Astrocyte of the cerebellum (primary cell): ENCODE measurements around the gene SLC2A9.

ENCODE experiments used
- DNase-seq: peaks from one replicate; pipeline ENCODE4 v3.0.0-alpha.2; 2011; ENCODE audit warnings: low read depth
- H3K4me3 ChIP-seq: 2 replicates; pipeline ENCODE4 v1.5.1; 2011; ENCODE audit warnings: mild to moderate bottlenecking, low read depth, low read length, moderate library complexity
- in situ Hi-C: cut with HindIII; loops from 2 replicates; pipeline ENCODE4 v1.10.0; 2017; ENCODE audit warnings: low sequenced_read_pairs
- TF ChIP-seq, protein P1 (sequence below): IDR thresholded peaks from 2 replicates; pipeline ENCODE4 v1.5.1; 2012; ENCODE audit warnings: low read length, low read depth, moderate library complexity, mild to moderate bottlenecking; ENCODE audit errors: missing control alignments

The SLC2A9 gene

DNA sequence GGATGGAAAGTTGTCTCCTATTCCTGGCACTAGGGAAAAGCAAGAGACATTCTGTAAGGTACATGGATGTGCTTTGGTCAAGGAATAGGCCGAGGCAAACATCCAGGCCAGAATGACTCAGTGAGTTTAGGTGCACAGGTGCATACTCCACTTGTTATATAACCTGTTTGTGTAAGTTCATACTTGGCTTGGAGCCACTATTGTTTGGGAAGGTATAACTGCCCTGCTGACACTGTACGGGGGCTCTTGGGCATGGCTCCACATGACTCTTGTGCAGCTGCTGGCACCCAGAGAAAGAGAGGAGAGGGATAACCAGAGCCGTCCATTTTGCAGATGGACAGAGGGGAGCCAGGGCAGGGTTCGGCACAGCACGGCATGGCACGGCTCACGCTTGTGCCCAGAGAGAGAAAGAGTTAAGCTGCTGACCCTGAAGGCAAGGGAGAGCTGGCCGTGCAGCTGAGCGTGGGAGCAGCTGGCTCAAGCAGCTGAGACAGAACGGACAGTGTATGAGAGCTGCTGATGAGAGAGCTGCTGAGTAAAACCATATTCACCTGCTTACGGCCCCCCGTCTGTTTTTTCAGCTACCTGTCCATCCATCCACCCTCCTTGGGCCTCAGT, 98.0 kb downstream of the SLC2A9 start:
- H3K4me3 ChIP-seq = no peak overlapping the region
- no peak for DNase-seq
- TF ChIP-seq, protein P1, sequence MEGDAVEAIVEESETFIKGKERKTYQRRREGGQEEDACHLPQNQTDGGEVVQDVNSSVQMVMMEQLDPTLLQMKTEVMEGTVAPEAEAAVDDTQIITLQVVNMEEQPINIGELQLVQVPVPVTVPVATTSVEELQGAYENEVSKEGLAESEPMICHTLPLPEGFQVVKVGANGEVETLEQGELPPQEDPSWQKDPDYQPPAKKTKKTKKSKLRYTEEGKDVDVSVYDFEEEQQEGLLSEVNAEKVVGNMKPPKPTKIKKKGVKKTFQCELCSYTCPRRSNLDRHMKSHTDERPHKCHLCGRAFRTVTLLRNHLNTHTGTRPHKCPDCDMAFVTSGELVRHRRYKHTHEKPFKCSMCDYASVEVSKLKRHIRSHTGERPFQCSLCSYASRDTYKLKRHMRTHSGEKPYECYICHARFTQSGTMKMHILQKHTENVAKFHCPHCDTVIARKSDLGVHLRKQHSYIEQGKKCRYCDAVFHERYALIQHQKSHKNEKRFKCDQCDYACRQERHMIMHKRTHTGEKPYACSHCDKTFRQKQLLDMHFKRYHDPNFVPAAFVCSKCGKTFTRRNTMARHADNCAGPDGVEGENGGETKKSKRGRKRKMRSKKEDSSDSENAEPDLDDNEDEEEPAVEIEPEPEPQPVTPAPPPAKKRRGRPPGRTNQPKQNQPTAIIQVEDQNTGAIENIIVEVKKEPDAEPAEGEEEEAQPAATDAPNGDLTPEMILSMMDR = no peak
- in situ Hi-C loops = no loop called here

- TF ChIP-seq, protein P1 = no peak
- H3K4me3 ChIP-seq = no peak overlapping the region
- in situ Hi-C loops = no loop called here
- DNase-seq = no peak
These were observed 100.0 kb downstream of the SLC2A9 start for GRCh38 chr4:9921326-9921725.

DNA sequence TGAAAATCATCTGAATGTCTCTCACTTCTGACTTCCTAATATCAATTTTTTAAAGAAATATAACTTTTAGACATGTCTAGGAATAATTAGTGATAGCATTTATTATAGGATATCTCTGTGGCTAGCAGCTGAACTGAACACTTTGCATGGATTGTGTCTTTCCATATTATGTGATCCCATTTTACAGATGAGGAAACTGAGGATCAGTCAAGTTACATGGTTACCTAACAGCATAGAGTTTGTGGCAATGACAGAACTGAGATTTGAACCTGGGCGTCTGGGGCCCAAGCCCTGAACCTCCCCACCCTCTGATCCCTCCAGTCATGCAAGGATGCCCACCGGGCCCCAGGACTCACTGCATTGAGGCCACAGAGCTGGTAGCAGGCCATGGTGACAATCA, 101.3 kb downstream of the SLC2A9 start:
- in situ Hi-C loops = no loop called here
- no peak for DNase-seq
- no peak overlapping the region for H3K4me3 ChIP-seq
- TF ChIP-seq, protein P1 = no peak

GRCh38 chr4:9919047-9919446, 102.2 kb downstream of the SLC2A9 start:
- TF ChIP-seq, protein P1 = no peak
- no peak overlapping the region for H3K4me3 ChIP-seq
- DNase-seq = no peak
- in situ Hi-C loops = no loop called here

GRCh38 chr4:9918484-9918883, 102.8 kb downstream of the SLC2A9 start:
- TF ChIP-seq, protein P1 = no peak
- DNase-seq = no peak
- no peak overlapping the region for H3K4me3 ChIP-seq
- in situ Hi-C loops = no loop called here

DNA sequence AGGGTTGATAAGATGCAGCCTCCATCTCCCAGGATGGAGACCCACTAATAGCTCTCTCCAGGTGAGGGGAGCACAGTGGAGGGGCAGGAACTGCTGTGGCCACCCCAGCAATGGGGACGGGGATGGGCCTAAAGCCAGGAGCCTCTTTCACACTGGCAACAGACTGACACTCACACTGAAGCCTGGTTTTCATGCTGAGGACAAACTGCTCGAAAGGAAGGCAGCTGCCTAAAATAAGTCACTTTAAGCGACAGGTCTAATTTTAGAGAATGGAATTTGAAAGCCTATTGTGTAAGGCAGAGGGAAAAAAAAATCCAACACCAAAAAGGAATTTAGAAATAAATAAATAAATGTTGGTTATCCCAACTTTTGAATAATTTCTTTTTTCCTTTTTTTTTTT, 104.4 kb downstream of the SLC2A9 start:
- TF ChIP-seq, protein P1 = no peak
- H3K4me3 ChIP-seq = no peak overlapping the region
- in situ Hi-C loops = no loop called here
- DNase-seq = no peak
